ENCODE results near the gene TNNC1.

TNNC1 gene

DNA sequence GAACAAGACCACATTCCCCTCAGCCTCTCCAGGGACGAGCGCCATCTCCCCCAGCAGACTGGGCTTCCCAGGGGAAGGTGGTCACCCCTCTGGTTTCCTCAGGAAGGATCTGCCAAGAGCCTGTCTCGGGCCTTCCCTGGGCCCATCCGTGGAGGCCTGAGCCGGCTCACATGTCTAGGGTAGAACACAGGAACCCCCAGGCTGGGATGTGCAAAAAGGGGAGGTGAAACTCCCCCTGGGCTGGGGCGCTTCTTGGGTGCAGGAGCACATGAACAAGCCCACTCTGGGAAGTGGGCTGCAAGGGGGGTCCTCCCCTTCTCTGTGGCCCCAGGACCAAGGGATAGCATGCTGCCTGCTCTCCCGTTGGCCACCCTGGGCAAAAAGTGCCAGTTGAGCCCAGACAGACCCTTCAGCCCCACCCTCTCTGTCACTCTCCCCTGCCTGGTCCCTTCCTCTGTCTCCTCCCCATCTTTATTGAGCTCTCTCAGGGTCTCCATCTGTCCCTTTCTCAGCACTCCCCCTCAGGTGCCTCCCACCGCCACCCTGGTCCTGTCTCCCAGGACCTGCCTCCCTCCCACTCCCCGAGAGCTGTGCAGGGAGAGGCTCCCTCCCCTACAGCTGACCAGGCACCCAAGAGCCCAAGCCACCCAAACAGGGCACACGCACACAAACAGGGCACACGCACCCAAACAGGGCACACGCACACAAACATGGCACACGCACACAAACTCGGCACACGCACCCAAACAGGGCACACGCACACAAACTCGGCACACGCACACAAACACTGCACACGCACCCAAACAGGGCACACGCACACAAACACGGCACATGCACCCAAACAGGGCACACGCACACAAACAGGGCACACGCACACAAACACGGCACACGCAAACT, 9.8 kb downstream of the TNNC1 start:
- FAIRE-seq = no peak
- DNase-seq (ENCODE audit: insufficient read length, low spot score) = no peak

DNA sequence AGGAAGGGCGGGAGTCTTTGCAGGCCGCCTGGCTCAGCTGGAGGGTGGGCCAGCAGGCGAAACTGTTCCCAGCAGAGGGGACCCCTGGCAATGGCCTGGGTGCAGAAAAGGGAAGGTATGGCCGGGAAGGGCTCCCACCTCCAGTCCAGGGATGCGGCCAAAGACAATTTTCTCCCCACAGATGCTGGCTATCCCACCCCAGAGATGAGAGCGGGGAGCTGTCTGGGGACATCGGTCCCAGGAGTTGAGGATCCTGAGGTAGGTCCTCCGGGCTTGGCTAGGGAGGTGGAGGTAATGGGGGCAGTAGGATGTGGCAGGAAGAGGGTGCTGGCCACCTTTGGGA, 10.6 kb downstream of the TNNC1 start:
- FAIRE-seq = no peak
- DNase-seq (ENCODE audit: insufficient read length, low spot score) = no peak

DNA sequence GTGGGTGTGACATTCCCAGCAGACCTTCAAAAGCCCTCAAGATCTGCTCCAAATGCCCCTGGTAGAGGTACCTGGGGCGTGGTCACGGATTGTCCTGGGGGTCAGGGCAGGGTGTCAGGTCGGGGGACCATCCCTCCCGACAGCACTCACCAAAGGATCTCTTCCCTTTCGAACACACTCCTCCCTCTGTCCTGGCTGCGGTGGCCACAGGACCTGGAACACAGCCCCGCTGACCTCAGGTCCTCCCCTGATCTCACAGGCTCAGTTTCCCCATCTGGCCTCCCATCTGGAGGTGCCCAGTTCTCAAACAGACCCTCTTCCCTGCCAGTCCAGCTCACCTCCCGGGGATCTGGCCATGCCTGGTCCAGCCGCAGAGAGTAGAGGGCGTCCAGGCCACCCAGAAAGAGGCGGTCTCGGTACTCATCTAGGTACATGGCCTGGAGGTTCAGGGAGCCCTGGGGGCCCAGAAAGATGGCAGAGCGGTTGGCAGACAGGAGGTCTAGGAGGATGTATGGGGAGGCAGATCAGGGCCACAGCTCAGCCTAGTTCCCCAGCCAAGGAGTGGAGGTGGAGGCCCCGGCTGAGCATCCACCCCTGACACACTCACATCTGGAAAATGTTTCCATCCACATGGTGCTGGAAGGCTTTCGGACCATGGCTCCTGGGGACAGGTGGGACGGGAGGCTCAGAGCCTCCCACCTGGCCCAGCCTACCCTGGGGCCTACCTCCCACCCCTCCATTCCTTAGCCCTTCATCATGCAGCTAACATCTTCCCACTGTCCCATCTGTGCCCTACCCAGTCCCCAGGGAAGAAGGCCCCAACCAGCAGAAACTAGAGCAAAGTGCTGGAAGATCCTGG, 11.2 kb downstream of the TNNC1 start:
- DNase-seq (ENCODE audit: insufficient read length, low spot score) = no peak
- no peak for FAIRE-seq

GRCh38 chr3:52441772-52442332, 12.0 kb downstream of the TNNC1 start:
- DNase-seq (ENCODE audit: insufficient read length, low spot score) (no peak), FAIRE-seq (no peak)

GRCh38 chr3:52441091-52441771, 12.6 kb downstream of the TNNC1 start:
- FAIRE-seq (peak; percentile 74), DNase-seq (ENCODE audit: insufficient read length, low spot score) (no peak)

- DNase-seq (ENCODE audit: insufficient read length, low spot score) = no peak
- no peak for FAIRE-seq
Observed at GRCh38 chr3:52440671-52441070, 13.2 kb downstream of the TNNC1 start.

DNA sequence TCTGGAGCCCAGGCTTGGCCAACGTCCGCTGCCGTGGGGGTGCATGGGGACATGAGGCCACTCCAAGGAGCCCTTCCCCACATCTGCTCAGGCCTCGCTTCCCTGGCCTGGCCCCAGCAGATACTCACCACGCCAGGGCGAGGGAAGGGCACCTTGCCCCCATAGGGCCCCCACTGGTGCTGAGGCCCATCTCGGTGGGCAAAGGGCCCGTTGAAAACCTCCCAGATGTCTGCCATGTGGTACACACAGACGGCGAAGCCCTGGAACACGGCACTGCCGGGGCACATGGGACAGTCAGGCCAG, 13.6 kb downstream of the TNNC1 start:
- no peak for DNase-seq (ENCODE audit: insufficient read length, low spot score)
- no peak for FAIRE-seq

- FAIRE-seq (no peak), DNase-seq (ENCODE audit: insufficient read length, low spot score) (no peak)
Observed at GRCh38 chr3:52439426-52440248, 14.2 kb downstream of the TNNC1 start.

DNA sequence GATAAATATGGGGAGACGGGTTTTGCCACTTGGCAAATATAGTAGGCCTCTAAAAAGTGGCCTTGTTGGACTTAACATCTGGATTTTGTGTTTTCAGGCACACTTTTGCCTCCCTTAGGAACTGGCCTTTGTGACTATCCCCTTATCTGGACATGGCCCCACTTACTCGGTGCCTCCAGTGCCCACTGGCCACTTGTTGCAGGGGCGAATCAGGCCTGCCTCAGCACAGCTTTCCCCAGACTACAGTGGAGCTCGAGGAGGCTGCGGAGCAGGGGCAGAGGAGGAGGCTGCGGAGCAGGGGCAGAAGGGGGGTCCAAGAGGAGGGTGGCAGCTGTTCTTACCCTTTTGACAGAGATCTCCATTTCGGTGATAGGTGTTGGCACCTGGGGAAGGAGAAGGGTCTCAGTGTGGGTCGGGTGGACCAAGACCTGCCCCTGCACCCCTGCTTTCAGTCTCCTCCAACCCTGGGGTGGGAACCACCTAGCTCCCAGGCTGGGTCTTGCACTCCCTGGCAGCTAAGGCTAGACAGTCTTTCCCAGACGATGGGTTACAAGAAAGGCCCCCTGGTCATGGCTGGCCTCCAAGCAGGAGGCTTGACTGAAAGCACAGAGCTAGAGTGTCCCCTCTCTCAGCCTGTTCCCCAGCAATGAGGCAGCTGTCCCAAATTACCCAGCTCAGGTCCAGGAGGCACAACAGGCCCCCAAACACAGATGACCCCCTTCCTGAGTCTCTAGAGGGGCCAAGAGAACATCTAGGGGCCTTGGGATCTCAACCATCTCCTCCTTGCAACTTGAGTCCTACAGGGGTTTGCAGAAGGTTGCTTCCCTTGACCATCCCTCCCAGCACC, 15.0 kb downstream of the TNNC1 start:
- no peak for DNase-seq (ENCODE audit: insufficient read length, low spot score)
- no peak for FAIRE-seq

DNA sequence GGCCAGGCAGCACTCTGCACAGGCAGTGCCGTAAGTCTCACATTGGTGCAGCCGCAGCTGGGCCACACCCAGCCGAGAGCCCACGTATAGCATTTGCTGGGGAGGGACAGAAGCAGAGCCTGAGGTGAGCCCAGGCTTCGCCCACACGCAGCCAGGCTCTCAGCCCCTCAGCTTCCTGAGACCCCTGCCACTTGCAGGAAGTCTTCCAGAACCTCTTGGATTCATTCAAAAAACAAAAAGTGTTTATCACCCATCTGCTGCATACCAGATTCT, 15.8 kb downstream of the TNNC1 start:
- DNase-seq (ENCODE audit: insufficient read length, low spot score) (no peak), FAIRE-seq (no peak)

DNA sequence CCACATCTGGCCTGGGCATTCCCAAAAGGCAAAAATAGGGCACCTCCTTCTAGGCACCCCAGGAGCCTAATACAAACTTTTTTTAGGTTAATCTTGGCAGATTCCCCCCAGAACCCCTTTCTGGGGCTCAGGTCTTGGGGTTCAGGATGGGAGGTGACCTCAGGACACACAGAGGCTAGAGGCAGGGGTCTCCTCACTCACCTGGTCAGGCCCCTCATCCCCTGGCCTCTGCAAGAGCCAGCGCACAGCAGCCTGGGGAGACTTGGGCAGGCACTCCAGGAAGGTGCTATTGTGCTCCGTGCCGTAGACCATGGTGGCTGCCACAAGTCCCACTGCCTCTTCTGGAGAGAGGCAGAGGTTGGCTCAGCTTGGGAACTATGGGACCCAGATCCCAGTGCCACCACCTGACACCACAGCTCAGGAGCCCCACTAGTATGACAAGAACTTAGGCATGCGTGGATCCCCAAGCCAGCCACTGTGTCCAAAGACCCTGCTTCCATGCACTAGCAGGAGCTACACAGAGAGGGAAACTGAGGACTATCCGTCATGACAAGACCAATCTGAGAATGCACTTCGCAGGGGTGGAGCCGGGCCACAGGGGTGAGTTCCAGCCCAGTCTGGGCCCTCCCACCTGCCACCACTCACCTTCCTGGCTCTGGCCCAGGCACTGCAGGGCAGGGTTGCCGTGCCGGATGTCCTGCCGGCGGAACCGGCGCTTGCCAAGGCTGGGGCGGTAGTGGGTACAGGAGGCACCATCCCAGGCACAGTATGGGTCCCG, 16.3 kb downstream of the TNNC1 start:
- DNase-seq (ENCODE audit: insufficient read length, low spot score) (no peak), FAIRE-seq (no peak)

DNA sequence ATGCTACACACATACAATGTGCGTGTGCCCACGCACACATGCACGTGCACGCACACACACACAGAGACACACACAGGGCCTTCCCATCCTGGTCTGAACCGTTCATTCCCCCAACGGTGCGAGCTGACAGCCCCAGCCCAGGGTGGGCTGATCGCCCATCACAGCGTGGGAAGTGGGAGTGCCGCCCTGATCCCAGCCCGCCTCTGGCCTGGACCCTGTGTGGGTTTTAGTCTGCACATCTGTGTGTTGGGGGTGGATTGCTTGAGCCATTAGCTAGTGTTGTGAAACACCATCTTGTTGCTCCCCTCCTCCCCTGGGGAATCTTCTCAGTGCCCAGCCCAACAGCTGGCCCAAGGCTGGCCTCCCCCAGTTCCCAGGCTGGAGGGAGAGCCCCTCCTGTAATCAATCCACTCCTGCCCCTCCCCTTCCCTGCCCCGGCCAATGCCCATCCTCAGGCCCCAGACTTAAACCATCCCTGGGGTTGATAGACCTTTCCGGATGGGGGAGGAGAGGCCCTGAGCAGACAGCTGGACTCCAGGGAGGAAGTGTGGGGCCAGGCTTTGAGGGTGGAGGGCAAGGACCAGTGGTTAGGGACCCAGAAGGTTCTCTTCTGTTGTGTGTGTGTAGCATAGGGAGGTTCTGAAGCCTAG, 17.2 kb downstream of the TNNC1 start:
- FAIRE-seq = no peak
- no peak for DNase-seq (ENCODE audit: insufficient read length, low spot score)

DNA sequence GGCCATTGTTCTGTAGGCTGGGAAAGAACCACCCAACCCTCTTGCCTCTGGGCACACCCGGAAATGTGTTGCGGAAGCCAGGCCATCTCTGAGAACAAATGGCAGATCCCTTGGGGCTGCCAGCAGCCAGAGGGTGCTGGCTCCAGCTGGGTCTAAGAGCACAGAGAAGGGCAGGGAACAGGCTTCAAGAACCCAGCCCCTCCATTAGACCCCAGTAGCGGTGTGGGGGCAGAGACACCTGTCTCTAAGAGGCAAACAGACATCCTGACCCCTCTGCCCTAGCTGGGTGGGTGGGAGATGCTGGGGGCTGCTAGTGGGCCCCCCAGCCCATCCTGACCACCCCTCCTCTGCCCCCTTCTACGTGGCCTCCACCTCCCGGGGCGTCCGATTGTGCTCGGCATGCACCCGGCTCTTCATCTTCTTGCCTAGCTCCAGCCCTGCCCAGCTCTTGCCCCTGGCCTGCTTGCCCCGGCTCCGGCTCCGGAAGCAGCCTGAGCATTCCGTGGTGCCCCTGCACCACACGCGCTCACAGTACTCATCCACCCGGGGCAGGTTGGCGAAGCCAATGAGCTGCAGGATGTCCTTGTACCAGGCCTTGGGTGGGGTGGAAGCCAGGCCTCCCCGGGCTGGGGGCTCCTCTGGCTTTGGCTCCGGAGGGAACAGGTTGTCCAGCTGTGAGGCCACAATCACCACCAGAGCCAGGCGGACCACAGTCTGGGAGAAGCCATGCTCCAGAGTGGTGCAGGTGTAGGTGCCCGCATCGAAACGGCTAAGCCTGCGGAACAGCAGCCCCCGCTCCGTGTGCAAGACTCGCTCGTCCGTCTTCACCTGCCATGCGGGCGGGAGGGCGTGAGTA, 18.4 kb downstream of the TNNC1 start:
- FAIRE-seq (no peak), DNase-seq (ENCODE audit: insufficient read length, low spot score) (no peak)

DNA sequence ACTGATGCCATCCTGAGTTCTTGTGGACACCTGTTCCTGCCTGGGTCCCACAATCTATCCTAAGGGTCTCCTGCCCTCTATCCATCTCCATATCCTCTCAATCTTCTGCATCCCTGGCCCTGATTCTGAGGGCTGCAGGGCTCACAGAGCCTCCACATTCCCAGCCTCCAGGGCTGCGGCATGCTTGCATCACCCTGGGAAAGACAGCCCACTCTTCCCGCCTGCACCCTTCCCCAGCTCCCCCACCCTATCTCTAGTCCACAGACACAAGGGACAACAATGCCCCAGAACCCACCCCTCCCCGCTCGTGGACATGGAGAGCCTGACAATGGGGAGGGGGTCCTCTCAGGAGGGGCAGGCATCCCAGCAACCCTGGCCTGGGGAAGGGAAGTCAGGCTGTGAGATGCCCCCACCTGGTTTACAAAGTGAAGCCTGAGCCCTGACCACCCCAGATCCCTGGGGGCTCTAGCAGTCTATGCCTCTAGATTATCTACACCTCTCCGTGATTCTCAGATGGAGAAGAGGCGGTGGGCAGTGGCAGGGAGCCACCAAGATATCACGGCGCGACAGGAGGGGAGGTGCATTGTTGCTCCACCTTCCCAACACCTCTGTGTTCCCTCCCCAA, 19.2 kb downstream of the TNNC1 start:
- DNase-seq (ENCODE audit: insufficient read length, low spot score) = no peak

GRCh38 chr3:52433996-52434479, 19.8 kb downstream of the TNNC1 start:
- DNase-seq (ENCODE audit: insufficient read length, low spot score) = no peak
- FAIRE-seq = no peak

More for the DNA sequence above, 19.2 kb downstream of the TNNC1 start:
- no peak for FAIRE-seq

- DNase-seq (ENCODE audit: insufficient read length, low spot score) (no peak), FAIRE-seq (no peak)
Observed at GRCh38 chr3:52433328-52433995, 20.4 kb downstream of the TNNC1 start.

Data from HTR-8/SVneo (cell line).